Measurements from ENCODE around the gene PAXIP1. TPM values are rescaled to one million over a fixed set of nuclear protein-coding genes. Genes with fewer than 3 reads are reported as not detected.
"Not testable (repeated sequence)": the region's sequence is repeated elsewhere in the genome, so short reads cannot be mapped to it uniquely, and the experiment has no call there.

Gene PAXIP1
- total RNA-seq, 1 donor from 2014 or later: 12.1 TPM

DNA sequence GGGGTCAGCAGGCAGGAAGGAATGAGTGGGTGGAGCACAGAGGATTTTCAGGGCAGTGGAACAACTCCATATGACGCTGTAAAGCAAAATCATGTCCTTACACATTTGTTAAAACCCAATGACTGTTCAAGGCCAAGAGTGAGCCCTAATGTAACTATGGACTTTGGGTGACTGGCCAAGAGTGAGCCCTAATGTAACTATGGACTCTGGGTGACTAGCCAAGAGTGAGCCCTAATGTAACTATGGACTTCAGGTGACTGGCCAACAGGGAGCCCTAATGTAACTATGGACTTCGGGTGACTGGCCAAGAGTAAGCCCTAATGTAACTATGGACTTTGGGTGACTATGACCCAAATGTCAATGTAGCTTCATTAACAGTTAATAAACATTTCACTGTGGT is 52.0 kb downstream of the PAXIP1 start:
- DNase-seq (ENCODE audit: low read depth): no peak

DNA sequence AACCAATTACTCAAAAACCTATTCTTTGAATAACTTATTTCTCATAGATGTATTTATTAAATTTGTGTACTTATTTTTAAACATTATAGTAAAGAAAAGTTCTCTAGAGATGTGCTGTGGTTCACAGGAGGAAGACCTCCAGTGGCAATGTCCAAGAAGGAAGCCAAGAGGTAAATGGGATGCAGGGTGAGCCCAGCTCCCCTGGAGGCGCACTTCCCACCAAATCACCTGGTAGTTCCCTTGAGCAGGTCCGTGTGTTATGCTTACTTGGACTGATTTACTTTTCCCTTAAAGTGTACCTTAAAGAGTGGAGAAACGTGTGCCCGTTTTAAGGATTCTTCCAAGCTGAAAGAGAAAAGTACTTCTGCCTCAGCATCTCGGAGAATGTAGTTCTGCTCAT is 55.3 kb downstream of the PAXIP1 start:
- DNase-seq (ENCODE audit: low read depth): no peak

DNA sequence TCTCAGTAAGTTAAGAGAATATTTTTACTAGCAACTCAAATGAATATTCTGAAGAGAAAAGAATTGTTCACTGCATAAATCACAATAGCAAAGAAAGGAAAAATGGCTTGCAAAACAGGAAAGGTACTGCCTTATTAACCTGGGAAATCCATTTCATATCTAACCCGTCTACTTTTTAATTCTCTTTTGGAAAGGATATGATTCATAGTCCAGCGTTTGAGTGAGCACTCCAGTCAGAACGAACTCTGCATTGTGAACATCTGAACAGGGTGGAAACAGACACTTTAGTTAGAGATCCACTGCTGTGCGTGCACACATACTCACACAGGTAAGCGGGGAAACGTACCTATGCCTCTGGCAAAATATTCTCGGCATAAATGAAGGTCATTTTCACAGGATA is 56.8 kb downstream of the PAXIP1 start:
- DNase-seq (ENCODE audit: low read depth): no peak

DNA sequence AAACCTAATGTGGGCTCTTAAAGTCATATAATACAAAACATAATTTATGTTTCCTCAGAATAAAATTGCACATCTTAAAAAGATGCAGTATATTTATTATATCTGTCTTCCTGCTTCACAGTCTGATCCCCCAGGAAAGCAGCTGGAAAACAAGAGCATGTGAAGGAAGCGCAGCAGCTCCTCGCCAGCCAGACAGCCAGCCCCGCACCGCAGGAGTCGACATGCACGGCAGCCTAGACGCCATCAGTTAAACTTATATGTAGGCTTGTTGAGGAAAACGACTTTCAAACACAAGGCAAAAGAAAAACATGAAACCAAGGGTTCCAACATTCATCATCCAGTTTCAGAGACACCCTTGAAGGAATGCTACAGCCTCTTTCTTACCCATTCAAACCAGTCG is 59.0 kb downstream of the PAXIP1 start:
- no peak for DNase-seq (ENCODE audit: low read depth)

DNA sequence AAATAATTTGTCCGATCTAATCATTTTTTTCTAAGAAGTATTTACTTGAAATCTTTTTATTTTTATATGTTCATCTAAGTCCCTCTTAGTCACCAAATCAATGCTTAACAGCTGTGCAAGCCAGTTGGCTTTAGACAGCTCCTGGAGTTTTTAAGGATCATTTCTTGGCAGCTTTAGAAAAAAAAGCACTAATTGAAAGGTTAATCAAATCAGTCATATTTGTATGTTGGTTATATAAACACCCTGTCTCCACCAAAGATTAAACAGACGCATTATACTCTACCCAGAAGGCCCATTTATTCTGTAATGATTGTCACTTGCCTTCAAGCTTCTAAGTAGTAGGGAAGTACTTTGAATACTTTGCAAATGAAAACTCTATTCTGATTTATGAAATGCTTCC is 60.2 kb downstream of the PAXIP1 start:
- DNase-seq (ENCODE audit: low read depth): no peak

DNA sequence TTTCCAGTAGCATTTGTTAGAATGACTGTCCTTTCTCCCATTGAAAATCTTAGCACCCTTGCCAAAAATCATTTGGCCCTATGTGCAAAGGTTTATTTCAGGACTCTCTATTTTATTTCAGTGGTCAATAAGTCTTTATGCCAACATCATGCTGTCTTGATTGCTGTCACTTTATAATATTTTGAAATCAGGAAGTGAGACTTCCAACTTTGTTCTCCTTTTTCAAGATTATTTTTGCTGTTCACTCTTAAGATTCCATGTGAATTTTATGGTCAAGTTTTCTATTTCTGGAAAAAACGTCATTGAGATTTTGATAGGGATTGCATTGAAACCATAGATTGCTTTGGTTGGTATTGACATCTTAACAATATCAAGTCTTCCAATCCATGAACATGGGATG is 65.1 kb downstream of the PAXIP1 start:
- DNase-seq (ENCODE audit: low read depth): no peak

DNA sequence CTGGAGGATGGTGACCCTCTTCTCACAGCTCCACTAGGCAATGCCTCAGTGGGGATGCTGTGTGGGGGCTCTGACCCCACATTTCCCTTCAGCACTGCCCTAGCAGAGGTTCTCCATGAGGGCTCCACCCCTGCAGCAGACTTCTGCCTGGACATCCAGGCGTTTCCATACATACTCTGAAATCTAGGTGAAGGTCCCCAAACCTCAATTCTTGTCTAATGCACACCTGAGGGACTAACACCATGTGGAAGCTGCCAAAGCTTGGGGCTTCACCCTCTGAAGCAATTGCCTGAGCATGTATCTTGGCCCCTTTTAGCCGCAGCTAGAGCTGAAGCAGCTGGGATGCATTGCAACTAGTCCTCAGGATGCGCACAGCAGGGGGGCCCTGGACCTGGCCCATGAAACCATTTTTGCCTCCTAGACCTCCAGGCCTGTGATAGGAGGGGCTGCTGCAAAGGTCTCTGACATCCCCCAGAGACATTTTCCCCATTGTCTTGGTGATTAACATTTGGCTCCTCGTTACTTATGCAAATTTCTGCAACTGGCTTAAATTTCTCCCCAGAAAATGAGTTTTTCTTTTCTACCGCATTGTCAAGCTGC is 68.5 kb downstream of the PAXIP1 start:
- DNase-seq (ENCODE audit: low read depth): not testable (repeated sequence)

DNA sequence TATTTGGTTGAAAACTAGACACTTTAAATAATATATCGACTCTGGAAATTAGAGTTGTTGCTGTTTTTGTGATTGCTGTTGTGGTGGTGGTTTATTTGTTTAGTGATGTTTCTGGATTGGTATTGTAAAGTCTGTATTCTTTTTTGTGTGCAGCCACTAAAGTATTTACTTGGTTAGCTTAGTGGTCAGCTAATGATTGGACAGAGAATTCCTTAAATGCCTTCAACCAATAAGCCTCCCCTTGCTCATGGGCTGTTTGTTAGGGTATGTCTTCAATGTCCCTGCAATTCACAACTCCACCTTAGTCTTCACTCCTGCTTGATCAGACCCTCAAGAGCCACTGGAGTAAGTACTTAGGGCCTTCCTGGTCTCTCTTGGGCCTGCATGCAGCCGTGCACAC is 71.0 kb downstream of the PAXIP1 start:
- DNase-seq (ENCODE audit: low read depth): peak; percentile 29

DNA sequence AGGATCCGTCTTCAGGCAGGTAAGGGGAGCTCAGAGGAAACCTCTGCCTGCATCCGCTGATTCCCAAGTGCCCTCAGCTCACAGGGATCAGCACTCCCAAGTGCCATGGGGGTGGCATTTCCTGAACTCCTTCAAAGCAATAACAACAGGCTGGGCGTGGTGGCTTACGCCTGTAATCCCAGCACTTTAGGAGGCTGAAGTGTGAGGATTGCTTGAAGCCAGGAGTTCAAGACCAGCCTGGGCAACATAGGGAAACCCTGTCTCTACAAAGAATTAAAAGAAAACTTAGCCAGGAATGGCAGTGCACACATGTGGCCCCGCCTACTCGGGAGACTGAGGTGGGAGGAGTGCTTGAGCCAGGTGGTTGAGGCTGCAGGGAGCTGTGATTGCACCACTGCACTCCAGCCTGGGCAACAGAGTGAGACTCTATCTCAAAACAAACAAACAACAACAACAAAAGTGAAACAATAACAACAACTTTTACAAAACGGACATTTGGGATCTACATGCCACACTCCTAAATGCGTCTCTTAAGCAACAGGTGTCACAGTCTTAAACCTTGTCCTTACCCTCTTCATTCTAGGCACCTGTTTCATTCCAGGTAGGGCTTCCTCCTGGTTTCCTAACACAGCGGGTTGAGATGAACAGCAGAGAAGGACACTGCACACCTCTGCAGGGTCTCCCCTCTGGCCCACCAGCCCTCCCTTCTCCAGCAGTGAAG is 73.8 kb downstream of the PAXIP1 start:
- DNase-seq (ENCODE audit: low read depth): no peak

DNA sequence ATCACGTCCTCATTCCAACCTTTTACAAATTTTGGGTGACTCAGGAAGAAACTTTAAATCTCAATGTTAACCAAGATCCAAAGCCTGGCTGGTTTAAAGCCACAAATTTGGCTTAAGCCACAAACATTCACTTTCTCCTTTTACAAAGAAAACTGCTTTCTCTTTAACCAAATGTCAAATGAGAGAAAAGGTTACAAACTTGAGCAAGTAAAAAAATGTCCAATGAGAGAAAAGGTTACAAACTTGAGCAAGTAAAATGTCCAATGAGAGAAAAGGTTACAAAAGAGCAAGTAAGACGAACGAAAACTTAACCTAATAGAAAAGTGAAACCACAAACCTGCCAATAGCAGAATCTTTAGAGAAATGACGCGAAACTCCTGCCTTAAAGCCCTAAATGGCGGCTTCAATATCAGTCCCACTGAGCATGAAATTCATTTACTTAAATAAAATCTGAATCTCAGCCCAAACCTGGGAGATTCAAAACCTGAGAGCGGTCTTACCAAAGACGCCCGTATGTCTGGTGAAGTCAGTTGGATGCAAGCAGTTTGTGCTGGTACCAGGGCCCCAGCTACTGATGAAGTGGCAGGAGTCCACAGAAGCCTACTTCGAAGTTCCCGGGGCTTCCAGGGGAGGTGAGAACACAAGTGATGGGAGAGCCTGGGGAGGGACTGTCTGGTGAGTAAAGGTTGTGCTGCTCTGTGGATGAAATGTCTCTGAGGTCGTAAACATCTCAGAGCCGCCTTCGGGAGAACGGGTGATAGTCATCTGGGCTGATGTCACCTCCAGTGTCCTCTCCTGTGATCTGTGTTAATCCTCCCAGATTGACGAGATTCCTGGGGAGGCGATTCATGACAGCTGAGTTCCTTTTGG is 74.6 kb downstream of the PAXIP1 start:
- peak; percentile 97 for DNase-seq (ENCODE audit: low read depth)

DNA sequence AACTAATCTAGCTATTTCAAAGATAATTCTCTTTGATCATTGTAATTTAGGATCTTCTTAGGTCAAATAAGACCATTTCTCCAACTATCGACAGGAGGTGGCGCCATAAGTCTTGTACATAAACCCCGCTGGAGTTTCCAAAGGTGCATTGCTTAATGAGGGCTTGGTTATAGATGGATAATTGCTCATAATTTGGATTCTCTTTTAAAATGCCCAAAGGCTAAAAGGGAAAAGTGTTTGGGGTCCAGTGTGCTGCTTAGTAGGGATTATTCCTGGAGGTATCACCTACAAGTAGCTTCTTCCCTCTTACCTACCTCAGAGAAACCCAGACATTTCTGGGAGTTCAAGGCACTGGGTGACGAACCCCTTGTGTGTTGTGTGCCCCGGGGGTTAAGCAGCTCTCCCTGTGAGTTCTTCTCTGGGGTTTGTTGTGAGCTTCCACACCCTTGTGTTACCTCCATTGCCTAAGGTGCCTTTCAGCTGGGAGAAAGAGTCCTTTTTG is 75.2 kb downstream of the PAXIP1 start:
- DNase-seq (ENCODE audit: low read depth): peak; percentile 91

DNA sequence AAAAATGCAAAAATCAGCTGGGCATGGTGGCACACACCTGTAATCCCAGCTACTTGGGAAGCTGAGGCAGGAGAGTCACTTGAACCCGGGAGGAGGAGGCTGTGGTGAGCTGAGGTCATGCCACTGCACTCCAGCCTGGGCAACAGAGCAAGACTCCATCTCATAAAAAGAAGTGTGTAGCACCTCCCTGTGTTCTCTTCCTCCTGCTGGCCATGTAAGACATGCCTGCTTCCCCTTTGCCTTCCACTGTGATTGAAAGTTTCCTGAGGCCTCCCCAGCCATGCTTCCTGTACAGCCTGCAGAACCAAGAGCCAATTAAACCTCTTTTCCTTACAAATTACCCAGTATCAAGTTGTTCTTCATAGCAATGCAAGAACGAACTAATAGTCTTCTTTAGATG is 80.5 kb downstream of the PAXIP1 start:
- DNase-seq (ENCODE audit: low read depth): not testable (repeated sequence)

DNA sequence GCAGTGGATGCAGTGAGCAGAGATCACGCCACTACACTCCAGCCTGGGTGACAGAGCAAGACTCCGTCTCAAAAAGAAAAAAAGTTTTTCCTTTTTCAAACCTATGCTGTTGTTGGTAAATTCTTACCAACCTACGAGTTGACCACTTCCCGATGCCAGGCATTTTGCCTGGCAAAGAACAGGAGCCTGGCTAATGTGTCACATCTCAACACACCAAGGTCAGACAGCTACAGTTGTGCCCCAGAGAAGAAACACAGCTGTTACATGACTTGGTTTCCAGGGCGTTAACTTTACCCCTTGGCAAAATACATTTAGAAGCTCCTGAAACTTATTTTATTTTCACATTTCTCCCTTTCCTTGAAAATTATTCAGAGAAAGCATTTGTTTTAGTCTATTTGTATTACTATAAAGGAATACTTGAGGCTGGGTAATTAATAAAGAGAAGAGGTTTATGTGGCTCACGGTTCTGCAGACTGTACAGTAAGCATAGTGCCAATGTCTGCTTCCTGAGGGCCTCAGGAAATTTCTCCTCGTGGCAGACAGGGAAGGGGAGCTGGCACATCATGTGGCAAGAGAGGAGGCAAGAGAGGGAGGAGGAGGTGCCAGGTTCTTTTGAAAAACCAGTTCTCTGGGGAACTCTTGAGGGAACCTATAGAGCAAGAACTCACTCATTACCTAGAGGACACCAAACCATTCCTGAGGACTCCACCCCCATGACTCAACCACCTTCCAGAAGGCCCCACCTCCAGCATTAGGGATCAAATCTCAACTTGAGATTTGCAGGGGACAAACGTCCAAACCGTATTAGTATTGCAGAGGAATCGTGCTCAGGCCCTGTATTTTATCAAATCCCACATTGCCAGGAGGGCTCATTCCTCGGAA is 83.3 kb downstream of the PAXIP1 start:
- DNase-seq (ENCODE audit: low read depth): peak; percentile 67

DNA sequence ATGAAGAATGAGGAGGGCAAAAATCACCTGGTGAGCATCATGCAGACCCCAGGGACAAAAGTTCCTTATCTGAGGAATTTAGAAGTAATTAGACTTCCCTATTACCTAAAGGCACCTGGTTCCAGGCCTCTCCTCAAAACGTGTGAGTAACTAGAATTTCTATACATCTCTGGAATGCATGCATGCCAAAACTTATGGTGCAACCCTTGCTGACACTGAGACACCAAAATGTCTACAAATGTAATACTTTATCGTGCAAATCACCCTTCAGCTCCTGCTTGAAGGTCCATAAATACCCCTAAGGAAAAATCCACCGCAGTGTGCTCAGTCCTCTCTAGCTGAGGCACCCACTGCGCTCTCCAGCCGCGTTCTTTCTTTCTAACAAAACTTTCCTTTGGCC is 84.2 kb downstream of the PAXIP1 start:
- DNase-seq (ENCODE audit: low read depth): no peak

DNA sequence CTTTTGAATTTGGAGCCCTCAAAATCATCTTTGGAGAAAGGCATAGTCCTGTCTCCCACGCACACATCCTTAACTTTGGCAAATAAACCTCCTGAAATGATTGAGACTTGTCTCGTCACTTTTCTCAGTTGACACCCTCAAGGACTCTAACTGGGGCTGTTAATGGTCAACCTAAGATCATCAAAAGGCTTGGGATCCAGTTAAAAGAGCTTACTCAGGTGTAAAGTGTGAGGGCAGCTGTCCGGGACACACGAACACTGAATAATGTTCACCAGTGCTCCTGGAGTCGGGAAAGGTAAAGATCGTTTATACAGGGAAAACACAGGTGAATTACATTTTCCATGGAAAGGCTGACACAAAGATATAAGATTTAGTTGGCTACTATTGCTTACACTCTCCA is 84.7 kb downstream of the PAXIP1 start:
- no peak for DNase-seq (ENCODE audit: low read depth)

DNA sequence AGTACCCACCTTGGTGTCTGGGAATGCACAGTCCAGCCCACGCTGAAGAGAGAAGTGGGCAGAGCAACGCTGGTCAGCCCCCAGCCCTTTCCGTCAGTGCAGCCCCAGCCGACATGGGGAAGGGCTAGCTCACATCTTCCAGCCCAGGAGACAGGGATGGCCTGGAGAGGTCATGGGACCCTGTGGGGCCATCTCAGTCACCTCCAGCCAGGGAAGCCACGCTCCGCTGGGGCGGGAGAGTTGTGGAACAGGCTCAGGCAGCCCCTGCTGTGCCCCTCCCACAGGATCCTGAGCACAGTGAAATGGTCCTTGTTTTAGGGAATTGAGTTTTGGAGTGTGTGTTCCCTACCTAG is 85.1 kb downstream of the PAXIP1 start:
- DNase-seq (ENCODE audit: low read depth): no peak

DNA sequence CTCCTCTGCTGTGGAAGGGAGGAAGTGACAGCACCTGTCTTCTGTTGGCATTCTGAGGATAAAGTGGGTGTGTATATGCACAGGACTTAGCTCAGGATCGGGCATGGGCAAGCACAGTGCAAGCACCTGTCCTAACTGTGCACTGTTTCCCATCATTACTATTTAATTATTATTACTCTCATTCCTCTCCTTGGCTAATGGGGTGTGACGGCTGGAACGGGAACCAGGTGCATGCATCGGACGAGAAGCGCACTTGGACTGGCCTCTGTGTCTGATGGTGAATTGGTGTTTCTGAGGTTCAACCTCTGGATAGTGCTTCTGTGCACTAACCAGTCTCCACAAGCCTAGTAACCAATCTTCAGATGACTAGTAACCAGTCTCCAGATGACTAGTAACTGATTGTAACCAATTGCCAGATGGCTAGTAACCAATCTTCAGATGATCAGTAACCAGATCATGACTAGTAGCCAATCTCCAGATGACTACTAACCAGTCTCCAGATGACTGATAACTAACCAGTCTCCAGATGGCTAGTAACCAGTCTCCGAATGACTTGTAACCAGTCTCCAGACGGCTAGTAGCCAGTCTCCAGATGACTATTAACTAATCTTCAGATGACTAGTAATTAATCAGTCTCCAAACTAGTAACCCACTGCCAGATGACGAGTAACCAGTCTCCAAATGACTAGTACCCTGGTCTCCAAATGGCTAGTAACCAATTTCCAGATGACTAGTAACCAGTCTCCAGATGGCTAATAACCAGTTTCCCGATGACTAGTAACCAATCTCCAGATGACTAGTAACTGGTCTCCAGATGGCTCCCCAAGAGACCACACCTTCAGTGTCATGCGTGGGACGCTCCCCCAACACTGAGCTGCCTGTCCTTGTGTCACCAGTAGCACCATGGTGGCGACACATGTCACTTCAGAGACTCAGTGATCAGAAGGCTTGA is 85.8 kb downstream of the PAXIP1 start:
- no peak for DNase-seq (ENCODE audit: low read depth)

DNA sequence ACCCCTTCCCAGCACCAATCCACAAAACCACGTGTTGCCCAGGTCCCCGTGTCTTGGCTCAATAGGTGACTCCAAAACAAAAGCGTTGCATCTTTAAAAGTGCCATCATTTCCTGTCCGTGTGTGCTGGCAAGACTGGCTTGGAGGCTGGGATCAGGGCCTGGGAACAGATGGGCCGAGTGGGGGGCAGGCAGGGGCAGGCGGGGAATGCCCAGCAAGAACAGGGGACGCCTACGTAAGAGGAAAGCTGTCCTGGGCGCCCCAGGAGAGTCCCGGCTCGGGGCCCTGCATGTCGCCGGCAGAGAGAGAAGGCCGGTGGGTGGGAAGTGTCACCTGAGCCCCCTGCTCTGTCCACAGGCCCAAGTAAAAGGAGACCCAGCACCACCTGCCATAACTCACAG is 86.5 kb downstream of the PAXIP1 start:
- no peak for DNase-seq (ENCODE audit: low read depth)

DNA sequence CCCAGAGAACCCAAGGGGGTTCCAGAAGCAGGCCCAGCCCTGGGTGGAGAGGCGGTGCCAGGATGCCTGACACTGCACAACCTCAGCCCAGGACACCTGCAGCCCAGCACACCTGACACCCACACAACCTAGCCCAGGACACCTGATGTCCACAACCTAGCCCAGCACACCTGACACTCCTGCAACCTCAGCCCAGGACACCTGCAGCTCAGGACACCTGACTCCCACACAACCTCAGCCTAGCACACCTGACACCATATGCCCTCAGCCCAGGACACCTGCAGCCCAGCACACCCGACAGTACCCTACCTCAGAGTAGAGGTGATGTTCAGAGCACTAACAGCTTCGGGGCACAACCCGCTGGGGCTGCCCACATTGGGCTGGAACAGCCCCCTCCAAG is 87.3 kb downstream of the PAXIP1 start:
- no peak for DNase-seq (ENCODE audit: low read depth)

DNA sequence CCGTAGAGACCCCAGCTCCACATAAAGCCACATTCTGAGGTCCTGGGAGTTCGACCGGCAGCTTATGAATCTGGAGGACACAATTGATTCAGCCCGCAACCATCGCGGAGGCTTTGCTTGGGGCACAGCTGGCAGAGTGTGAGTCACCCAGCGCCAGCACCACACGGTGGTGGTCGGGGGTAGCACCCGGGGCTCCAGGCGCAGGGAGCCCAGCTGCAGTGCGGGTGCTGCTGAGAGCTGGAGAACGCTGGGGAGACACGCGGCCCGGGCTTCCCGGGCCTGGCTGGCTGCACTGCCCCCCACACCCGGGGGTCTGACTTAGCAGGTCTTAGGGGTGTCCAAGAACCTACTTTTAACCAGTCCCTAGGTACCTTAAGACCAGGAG is 87.9 kb downstream of the PAXIP1 start:
- DNase-seq (ENCODE audit: low read depth): peak; percentile 21
